HG03469 (cell line): ENCODE measurements around the gene EVI5L.
A peak's percentile ranks its signal among the peaks of the same experiment; 100 is the strongest.
"Not testable (repeated sequence)": the region's sequence is repeated elsewhere in the genome, so short reads cannot be mapped to it uniquely, and the experiment has no call there.

Experiments used
- ATAC-seq: cut with Tn5 transposase; IDR thresholded peaks from one replicate; pipeline ENCODE4 v1.9.1; 2021; ENCODE audit warnings: mild to moderate bottlenecking, moderate library complexity, moderate number of reproducible peaks; ENCODE audit not compliant: unreplicated experiment

The EVI5L gene

DNA sequence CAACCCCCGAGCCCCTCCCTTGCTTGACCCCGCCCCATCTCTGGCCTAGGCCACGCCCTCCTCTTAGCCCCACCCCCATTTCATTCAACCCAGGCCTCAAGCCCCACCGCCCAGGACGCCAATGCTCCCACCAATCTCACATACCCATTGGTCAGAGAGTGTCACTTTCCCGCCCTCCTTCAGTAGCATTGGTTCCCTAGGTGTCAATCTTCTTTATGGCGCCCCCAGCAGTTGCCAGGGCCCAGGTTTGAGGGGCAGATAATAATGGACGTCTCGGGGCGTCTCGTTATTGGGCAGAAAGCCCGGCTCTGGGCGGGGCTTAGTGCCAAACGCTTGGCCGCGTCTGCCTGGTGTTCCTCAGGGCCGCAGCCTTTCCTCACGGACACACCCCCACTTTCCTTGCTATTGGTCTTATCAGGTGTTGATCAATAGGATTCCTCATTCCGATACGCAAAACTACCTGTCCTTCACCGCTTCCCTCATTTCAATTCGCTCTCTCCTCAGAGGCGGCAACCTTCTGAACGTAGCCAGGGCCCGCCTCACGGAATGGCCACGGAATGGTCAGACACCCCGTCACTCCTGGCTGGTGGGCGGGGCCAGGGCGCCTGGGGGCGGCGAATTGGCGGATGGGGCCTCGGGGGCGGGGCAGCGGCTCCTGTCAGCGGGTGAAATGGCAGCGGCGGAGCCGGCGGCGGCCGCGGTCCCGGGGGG lies at the start of gene EVI5L:
EVI5L (plus strand) TSS at position 658 of the 711 bp plus-strand sequence. CDS start 16,325 bp downstream, outside the sequence.
- ATAC-seq: peak; percentile 79

DNA sequence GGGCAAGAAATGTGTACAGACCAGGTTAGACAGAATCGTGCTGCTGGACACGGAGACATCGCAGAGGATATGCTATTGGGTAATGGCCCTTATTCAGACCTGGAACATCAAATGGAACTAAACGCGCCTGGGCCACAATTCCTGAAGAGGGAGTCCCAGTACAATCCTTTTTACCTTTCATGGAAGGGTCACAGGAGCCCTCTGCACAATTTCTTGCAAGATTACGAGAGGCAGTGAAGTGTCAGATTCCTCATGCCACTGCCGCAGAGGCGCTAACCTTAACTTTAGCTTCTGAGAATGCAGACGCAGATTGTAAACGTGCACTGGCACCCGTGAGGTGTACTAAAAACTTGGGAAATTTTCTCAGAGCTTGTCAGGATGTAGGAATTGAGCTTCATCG lies 48.9 kb upstream of the EVI5L start:
- no peak for ATAC-seq

DNA sequence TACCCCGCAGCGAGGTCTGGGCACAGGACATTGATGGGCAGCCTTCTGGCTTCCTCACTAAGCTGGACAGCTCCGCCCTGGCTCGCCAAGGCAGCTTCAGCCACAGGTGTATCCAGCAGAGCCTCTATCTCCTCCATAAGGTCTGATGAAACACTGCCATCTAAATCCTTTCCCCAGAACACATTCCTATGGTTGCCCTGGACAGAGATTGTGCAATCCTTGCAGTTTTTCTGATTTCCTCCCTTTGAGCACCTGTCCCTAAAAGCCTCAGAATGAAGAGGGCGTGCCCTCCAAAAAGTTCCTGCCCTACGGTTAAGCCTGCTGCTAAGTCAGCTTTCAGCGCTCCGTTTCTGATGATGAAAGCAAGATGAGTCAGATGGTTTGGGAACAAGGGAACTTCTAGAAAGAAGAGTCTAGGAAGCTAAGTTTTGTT lies 46.0 kb upstream of the EVI5L start:
- no peak for ATAC-seq

DNA sequence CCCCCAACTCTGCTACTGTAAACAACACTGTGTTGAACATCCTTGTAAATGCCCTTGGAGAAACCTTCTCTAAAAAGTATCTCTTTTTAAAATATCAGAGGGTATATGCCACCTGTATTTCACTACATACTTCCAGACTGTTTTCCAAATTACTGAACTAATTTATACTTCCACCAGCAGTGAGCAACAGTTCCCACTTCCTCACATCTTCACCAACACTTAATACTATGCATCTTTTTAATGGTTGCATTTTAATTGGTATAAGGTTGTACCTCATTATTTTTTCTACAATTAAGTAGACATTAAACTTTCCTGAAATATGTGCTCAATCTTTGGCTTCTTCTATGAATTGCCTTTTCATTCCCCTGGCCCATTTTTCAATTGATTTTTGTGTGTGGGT lies 45.2 kb upstream of the EVI5L start:
- ATAC-seq: no peak

DNA sequence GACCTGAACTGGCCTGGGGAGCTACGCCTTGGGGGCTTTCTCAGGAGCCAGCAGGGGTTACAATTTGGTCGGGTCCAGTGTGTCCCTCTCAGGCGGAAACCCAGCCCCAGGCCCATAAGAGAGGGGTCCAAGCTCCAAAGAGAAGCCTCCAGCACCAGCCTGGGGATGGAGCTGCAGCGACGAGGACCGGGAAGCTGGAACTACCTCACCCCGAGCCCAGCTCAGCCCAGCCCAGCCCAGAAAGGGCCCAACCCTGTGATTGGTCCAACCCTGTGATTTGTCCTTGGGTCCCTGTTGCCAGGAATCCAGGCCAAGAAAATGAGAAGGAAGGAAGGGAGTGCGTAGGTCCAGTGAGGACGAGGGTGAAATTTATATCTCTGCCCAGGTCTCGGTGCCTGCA lies 42.9 kb upstream of the EVI5L start:
- ATAC-seq: no peak

DNA sequence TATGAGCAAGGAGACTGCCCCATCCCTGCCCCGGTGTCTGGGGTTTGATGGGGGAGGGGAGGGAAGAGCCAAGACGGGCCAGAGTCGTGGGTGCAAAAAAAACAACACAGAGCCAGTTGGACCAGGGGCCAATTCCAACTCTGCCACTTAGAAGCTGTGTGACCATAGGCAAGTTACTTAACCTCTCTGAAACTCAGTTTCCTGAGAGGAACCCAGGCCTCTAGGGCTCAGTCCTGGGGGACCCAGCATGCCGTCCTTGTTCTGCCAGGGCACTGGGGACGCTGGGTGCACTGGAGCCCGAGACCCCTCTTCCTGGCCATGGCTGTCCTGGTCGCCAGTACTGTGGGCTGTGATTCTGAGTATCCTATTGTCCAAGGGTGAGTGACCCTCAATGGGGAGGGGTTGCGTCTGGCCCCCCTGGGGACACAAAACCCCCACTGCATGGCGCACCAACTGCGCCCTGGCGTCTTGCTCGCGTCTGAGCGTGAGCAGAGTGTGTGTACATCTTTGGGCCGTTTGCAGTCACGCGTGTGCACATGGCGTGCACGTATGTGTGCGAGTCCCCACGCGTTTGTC lies 42.3 kb upstream of the EVI5L start:
- no peak for ATAC-seq

DNA sequence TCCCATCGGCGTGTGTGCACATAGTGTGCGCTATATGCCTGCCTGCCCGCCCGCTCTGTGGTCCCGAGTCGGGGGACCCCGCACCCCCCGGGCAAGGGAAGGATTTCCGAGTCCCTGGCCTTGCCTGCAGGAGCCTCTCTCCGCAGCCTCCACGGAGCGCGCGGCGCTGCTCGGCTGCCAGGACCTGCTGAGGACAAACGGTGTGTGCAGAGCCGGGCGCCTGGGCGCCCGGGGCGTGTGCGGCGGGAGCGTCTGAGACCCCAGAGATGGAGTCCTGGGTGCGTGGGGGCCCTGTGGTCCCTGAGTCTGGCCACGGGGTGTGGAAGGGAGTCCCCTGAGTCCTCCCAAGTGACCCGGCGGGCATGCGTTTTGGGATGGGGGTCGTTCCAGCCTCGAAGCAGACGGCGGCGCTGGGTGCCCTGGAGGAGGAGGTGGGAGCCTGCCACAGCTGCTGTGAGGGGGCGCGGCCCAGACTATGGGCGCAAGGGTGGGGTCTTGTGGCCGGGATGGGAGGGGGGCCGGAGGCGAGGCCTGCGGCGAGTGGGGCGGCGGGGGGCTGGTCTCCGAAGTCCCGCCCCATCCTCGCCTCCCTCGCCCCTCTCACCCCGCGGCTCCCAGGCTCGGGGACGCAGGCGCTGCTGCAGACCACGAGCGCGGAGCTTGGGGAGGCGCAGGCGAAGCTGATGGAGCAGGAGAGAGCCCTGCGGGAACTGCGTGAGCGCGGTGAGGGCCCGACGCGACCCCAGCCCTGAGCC lies 41.7 kb upstream of the EVI5L start:
- ATAC-seq: no peak

DNA sequence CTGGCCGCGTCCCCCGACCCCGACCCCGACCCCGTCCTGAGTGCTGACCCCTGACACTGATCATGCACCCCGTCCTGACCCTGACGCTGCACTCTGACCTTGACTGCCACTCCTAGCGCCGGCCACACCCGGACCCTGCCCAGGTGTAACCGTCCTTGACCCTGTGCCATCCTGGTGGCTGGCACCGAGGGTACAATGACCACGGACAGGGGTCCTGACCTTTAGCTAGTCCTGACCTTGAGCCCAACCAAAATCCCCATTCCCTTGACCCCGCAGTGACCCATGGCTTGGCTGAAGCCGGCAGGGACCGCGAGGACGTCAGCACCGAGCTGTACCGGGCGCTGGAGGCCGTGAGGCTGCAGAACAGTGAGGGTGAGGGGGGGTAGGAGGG lies 41.1 kb upstream of the EVI5L start:
- ATAC-seq: no peak

DNA sequence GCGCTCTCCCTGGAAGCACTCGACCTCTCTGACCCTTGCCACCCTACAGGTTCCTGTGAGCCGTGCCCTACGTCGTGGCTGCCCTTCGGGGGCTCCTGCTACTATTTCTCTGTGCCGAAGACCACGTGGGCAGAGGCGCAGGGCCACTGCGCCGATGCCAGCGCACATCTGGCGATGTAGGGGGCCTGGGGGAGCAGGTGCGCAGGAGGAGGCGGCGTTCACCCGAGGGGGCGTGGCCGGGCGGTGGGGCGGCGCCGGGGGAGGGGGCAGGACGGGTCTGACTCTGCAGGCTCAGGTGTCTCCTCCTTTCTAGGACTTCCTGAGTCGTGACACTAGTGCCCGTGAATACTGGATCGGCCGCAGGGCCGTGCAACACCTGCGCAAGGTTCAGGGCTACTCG lies 40.6 kb upstream of the EVI5L start:
- no peak for ATAC-seq

DNA sequence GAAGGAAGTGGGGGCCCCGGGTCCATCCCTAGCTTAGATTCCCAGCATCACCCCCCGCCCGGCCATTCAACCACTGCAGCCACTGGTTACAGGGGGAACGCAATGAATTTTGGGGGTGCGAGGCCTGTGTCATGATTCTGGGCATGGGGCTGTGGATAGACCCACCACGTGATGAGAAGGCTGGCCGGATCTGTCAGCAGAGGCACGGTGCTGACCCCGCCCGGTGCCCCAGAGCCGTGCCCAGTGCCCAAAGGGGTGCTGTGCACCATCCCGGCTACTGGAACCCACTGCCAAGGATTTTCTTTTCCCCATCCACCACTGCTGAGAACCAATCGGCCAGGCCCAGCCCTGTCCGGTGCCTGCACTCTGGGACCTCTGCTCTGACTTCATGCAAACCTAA lies 39.6 kb upstream of the EVI5L start:
- ATAC-seq: no peak

DNA sequence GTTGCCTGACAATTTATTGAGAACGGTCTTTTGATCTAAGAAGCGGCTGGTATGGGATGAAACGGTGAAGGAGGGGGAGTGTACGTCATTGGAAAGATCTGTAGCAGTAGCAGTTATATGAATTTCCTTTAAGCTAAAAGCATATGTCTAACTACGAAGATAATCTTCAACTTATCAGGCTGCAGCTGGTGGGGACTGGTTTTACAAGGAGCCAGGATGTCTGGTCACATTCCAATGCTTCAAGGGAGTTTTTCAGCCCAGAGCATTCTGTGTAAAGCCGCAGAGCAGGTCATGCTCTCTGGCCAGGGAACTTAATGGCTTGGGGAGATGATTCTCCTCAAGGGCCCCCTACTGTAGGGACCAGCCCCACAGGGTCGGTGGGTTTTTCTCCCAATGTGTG lies 37.7 kb upstream of the EVI5L start:
- ATAC-seq: no peak

DNA sequence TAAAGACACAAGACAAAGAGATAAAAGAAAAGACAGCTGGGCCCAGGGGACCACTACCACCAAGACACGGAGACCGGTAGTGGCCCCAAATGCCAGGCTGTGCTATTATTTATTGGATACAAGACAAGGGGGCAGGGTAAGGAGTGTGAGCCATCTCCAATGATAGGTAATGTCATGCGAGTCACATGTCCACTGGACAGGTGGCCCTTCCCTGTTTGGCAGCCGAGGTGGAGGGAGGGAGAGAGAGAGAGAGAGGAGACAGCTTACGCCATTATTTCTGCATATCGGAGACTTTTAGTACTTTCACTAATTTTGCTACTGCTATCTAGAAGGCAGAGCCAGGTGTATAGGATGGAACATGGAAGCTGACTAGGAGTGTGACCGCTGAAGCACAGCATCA lies 37.3 kb upstream of the EVI5L start:
- ATAC-seq: not testable (repeated sequence)

DNA sequence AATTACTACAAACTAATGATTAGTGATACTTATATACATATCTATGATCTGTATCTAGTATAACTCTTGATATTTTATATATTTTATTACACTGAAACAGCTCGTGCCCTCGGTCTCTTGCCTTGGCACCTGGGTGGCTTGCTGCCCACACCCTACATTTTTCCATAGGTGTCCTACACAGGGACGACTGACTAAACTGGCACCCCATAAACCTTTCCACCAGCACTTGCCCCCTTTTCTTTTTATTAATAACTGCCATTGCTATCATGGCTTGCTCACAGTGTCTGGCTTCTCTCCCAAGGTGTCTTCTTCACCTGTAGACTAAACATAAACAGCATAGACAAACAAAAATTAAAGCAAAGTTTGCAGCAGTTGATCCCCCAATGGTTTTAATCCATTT lies 36.5 kb upstream of the EVI5L start:
- no peak for ATAC-seq

DNA sequence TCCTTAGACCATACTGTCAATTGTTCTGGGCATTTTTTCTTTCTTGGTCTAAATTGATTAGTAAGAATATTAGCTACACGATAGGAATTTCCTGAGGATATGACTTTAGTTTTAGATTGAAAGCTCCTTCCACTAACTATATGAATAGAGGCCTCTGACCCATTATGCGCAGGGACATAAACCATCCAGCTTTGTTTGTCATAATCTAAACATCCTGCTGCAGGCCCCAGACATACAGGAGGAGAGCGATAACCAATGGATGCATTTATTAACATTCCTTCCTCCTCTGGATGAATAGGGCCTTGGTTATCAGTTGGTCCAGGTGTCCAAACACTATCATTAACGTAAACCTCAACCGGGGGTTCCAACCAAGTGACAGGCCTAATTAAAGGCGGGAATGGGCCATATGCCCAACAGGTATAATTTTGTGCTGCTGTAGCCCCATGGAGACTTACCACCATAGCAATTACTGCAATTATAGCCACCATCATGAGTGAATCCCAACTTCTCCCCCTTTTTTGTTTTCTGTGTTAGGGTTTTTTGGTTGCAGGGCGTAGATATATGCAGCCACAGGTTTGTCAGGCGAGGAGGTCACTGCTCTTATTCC lies 34.4 kb upstream of the EVI5L start:
- no peak for ATAC-seq

DNA sequence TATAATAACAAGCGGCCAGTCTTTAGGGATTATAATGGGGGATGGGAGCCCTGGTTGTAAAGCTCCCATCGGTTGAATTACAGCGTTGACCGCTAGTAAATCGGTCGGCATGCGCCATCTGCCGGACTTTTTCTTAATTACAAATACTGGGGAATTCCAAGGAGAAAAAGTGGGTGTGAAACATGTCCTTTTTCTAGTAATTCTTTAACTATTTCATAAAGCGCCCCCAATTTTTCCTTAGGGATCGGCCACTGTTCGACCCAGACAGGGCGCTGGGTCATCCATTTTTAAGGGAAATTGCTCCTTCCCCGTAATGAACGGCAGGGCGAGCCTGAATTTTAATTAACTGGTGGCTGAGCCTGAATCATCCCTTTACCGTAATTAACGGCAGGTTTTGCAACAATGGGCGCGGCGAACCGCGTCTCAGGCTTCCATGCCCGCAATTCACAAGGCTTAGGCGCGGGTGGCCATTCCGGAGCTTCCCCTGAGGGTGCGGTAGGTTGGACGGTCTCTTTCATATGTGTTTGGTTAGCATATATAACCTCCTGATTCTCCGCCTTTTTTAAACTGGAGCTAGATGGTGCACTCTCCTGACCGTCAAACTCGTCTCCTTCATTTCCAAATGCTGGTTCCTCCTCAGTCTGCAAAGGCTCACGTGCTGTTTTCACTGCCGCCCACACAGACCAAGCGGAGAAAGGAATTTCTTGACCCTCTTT lies 30.2 kb upstream of the EVI5L start:
- no peak for ATAC-seq

DNA sequence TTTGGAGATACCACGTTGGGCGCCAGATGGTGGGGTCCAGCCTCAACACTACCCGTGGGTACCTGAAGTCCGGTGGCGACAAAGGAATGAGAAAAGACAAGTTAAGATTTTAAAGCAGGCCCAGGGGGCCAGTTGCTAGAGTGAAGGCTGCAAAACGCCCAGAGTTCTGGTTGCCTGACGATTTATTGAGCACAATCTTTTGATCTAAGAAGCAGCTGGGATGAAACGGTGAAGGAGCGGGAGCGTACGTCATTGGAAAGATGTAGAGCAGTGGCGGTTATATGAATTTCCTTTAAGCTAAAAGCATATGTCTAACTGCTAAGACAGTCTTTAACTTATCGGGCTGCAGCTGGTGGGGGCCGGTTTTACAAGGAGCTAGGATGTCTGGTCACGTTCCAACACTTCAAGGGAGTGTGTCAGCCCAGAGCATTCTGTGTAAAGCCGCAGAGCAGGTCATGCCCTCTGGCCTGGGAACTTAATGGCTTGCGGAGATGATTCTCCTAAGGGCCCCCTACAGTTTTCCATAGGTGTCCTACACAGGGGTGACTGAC lies 28.9 kb upstream of the EVI5L start:
- no peak for ATAC-seq

DNA sequence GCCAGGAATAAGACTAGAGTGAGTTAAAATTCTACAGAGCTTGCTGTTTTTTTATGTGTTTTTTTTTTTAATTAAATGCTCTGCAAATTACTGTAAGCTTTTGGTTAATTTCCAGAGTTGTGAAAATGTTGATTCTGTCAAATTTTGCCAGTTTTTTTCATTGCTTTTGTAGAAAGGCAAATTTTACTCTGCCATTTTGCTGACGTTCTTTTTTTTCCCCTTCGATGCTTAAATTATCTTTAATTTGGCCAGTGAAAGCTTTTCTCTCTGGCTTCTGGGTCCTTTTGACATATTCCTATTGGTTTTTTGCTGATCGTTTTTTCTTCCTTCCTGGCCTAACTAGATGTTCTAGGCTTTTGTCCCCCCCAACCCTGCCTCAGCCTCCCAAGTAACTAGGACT lies 23.8 kb upstream of the EVI5L start:
- ATAC-seq: no peak

DNA sequence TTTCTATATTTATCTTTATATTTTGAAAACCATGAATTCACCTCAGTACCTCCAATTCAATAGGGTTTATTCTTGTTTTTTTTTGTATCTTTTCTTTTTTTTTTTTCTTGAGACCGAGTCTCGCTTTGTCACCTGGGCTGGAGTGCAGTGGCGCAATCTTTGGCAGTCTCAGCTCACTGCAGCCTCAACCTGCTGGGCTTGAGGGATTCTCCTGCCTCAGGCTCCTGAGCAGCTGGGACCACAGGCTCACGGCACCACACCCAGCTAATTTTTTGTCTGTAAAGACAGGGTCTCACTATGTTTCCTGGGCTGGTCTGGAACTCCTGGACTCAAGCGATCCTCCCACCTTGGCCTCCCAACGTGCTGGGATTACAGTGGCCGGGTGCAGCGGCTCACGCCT lies 23.1 kb upstream of the EVI5L start:
- ATAC-seq: no peak

DNA sequence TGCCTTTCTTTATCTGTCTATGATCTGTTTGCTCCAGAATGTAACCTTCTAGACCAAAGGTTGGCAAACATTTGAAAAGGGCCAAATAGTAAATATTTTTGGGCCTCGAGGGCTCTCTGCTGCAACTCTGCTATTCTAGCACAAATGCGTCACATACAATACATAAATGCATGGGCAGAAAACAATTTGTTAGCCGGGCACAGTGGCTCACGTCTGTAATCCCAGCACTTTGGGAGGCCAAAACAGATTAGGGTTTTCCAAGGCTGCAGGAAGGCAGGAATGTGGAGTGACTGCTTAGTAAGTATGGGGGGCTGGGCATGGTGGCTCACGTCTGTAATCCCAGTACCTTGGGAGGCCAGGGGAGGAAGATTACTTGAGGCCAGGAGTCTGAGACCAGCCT lies 21.9 kb upstream of the EVI5L start:
- no peak for ATAC-seq

DNA sequence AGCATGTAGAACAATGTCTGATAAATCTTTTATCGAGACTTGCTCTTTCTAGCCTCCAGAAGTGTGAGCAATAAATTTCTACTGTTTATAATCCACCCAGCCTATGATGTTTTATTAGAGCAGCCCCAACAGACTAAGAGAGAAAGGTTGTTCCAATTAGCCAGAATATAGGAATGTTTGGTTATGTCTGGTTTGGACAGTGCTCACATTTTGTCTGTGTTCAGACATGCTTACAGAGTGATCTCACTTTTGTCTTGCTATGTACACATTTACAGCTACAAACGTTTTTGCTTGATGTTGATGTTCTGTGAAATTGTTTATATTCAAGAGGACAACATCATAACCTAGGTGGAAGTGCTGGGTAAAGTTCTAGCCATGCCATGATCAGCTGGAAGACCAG lies 18.0 kb upstream of the EVI5L start:
- no peak for ATAC-seq

DNA sequence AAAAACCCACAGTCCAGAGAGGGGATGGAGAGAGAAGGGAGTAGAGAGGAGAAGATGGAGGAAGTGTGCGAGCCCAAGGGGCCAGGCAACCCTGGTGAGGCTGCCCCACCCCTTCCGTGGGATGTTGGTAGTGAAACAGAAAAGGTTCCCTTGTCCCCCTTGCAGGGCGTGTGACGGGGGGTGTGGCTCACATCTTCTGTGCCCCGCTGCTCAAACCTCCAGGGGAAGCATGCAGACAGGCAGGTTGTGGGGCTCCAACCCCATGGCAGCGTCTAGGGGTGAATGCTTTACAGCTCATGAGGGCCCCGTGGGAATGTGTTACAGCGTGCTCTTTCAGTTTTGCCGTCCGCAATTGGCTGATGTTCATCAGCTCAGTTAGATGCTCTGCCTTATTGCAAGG lies 14.7 kb upstream of the EVI5L start:
- no peak for ATAC-seq
